Stomach (tissue), 9 donors: ENCODE measurements around the gene CD164L2. TPM values are rescaled to one million over a fixed set of nuclear protein-coding genes. Genes with fewer than 3 reads are reported as not detected.

Experiments used
- DNase-seq, 2 donors: peaks; one replicate each; pipeline versions ENCODE4 v3.0.0 to v3.0.0-alpha.2; 2013 to 2019
- H3K27ac ChIP-seq, 5 donors: fragments of 200-600 bp in 4 of 5; sonication (generic) in 4 of 5; one replicate each; pipeline ENCODE4 v1.5.1; 2013 to 2019; ENCODE audit warnings: mild to moderate bottlenecking in 1 of 5, moderate library complexity in 1 of 5
- H3K27me3 ChIP-seq, 3 donors: fragments of 200-600 bp; sonication (generic); one replicate each; pipeline ENCODE4 v1.5.1; 2017 to 2019; ENCODE audit warnings: mixed run types in 1 of 3
- H3K36me3 ChIP-seq, 4 donors: fragments of 200-600 bp; sonication (generic); 1 replicate in 3 of 4; 2 replicates in 1 of 4; pipeline ENCODE4 v1.5.1; 2016 to 2019
- H3K4me1 ChIP-seq, 4 donors: fragments of 200-600 bp; sonication (generic); one replicate each; pipeline ENCODE4 v1.5.1; 2016 to 2019
- H3K4me3 ChIP-seq, 4 donors: fragments of 200-600 bp; sonication (generic) in 3 of 4; one replicate each; pipeline ENCODE4 v1.5.1; 2016 to 2019; ENCODE audit warnings: mild to moderate bottlenecking in 1 of 4
- H3K9me3 ChIP-seq, 4 donors: fragments of 200-600 bp; sonication (generic); one replicate each; pipeline ENCODE4 v1.5.1; 2016 to 2019
- EP300 ChIP-seq: sonication (generic); formaldehyde crosslinking; IDR thresholded peaks from one replicate; pipeline ENCODE4 v1.6.1; 2017; ENCODE audit warnings: antibody characterized with exemption
- POLR2A ChIP-seq, 4 donors: fragments of 450-650 bp; IDR thresholded peaks; one replicate each; pipeline ENCODE4 v1.6.1; 2016; ENCODE audit warnings: antibody characterized with exemption in 4 of 4, control low read depth in 2 of 4, mild to moderate bottlenecking in 1 of 4, moderate library complexity in 1 of 4
- POLR2AphosphoS5 ChIP-seq, 3 donors: sonication (generic); formaldehyde crosslinking; IDR thresholded peaks; one replicate each; pipeline ENCODE4 v1.6.1; 2016; ENCODE audit warnings: antibody characterized with exemption in 3 of 3
- WGBS, 5 donors: extraction: QIAGEN DNeasy Blood & Tissue Kit in 3 of 5; methylation state at CpG; one replicate each; pipeline versions ENCODE4 v1.1.5 to v1.1.7; 2013 to 2018; 5-methylcytosine and 5-hydroxymethylcytosine counted together
- intact Hi-C: fragments of 100-400 bp; cut with DNase I; formaldehyde crosslinking; loops from one replicate; pipeline ENCODE4 v1.15.1; 2023; ENCODE audit warnings: low total_unique reads
- polyA plus RNA-seq, 3 donors: library from polyadenylated mRNA; stranded (reverse); fragments of 200-250 nt; gene quantifications; one replicate each; pipeline ENCODE4 v1.2.3, GENCODE V29; 2013
- total RNA-seq, 5 donors: library from RNA; depleted of rRNA; stranded (reverse); fragments of >200 nt; gene quantifications; one replicate each; pipeline versions ENCODE4 v1.1.0 to v1.2.3, GENCODE V29; 2014 to 2016
- TF ChIP-seq, protein P1 (sequence below), 7 experiments: fragments of 450-650 bp in 4 of 7; fragments of 200-600 bp in 3 of 7; sonication (generic) in 3 of 7; IDR thresholded peaks; one replicate each; pipeline ENCODE4 v1.5.1; 2016 to 2019; ENCODE audit warnings: antibody characterized with exemption in 7 of 7, control low read depth in 2 of 7, mild to moderate bottlenecking in 1 of 7
- donor health status: healthy with polysubstance abuse.
- donor health status: Bipolar disorder and iron deficiency.
- donor health status: healthy.

The CD164L2 gene
- total and polyA plus RNA-seq, 8 donors: 1.5 to 8.7 TPM; not detected in 6

DNA sequence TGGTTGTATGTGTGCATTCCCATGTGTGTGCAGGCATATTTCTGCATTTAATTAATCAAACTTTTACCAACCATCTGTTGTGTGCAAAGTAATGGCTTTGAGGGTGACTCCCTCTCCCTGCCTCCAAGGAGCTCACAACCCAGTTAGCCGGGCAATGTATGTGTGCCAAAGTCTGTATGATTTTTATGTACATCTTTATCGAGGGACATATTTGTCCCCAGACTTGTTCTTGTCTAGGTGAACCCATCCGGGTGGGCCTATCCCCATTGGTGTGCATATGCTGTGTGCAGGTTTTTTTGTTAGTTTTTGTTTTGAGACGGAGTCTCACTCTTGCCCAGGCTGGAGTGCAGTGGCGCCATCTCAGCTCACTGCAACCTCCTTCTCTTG is 39.5 kb downstream of the CD164L2 start:
- Histone ChIP-seq H3K36me3 (peaks cover 0 to 10% (median 4%) of the 10 kb centered on the region in 4 donors), H3K27me3 (no peaks in the 10 kb centered on the region), H3K9me3 (no peaks in the 10 kb centered on the region), H3K4me1 (peaks cover 0 to 48% (median 33%) of the 10 kb centered on the region in 4 donors), H3K27ac (peak overlapping the region; percentile 76 to 90 (median 87)), H3K4me3 (peak overlapping the region; percentile 43 to 61 (median 52))
- WGBS, 5 donors: 31 to 63% (median 40%) methylated on average over 5 of the region's 5 CpGs
- no peak for DNase-seq
- intact Hi-C loops: no loop called here
- TF ChIP-seq POLR2AphosphoS5 (IDR thresholded peaks at IDR 0.05): no peak
- TF ChIP-seq EP300: no peak
- TF ChIP-seq POLR2A (IDR thresholded peaks at IDR 0.05): no peak
- TF ChIP-seq, protein P1, sequence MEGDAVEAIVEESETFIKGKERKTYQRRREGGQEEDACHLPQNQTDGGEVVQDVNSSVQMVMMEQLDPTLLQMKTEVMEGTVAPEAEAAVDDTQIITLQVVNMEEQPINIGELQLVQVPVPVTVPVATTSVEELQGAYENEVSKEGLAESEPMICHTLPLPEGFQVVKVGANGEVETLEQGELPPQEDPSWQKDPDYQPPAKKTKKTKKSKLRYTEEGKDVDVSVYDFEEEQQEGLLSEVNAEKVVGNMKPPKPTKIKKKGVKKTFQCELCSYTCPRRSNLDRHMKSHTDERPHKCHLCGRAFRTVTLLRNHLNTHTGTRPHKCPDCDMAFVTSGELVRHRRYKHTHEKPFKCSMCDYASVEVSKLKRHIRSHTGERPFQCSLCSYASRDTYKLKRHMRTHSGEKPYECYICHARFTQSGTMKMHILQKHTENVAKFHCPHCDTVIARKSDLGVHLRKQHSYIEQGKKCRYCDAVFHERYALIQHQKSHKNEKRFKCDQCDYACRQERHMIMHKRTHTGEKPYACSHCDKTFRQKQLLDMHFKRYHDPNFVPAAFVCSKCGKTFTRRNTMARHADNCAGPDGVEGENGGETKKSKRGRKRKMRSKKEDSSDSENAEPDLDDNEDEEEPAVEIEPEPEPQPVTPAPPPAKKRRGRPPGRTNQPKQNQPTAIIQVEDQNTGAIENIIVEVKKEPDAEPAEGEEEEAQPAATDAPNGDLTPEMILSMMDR (IDR thresholded peaks at IDR 0.05): no peak

DNA sequence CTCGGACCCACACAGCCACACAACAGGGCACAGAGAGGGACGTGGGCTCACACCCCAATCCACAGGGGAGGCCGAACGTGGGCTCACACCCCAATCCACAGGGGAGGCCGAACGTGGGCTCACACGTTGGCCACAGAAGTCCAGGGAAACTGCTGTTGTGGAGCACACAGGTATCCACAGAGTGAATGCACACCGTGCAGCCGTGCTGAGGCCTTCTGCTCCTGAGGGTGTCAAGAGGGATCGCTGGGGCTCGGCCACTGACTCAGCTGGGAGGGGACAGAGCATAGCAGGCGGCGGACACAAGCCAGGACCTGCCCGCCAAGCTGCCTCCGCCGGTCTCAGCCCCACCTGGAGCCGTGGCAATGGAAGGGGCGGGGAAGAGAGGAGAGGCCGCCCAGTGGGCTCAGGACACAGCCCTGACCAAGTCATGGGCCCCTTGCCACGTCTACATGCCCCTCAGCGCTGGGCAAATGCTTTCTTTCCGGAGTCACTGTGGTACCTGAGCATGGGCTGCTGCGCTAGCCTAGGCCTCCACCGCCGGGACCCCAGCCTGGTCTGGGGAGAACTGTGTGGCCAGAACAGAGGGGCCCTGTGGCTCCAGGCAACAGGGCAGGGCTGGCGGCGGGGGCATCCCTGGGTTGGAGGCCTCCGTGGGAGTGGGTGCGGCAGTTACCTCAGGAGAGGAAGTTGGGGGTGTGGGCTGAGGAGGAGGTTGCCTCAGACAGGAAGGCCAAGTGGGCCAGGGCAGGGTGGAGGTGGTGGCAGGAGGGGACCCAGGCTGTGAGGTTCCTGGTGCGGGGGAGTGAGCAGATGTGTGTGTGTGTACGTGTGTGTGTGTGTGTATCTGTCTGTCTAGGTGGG is 40.1 kb downstream of the CD164L2 start:
- DNase-seq: peak; percentile 81 to 82
- Histone ChIP-seq H3K27me3 (no peaks in the 10 kb centered on the region), H3K9me3 (no peaks in the 10 kb centered on the region), H3K4me1 (peaks cover 0 to 47% (median 32%) of the 10 kb centered on the region in 4 donors), H3K4me3 (peak overlapping the region; percentile 43 to 61 (median 52)), H3K36me3 (peaks cover 0 to 13% (median 6%) of the 10 kb centered on the region in 4 donors), H3K27ac (peak overlapping the region; percentile 76 to 90 (median 87))
- intact Hi-C loops: no loop called here
- TF ChIP-seq, protein P1 (IDR thresholded peaks at IDR 0.05): no peak
- no peak for TF ChIP-seq EP300
- no peak for TF ChIP-seq POLR2A (IDR thresholded peaks at IDR 0.05)
- TF ChIP-seq POLR2AphosphoS5 (IDR thresholded peaks at IDR 0.05): peak in 2 of 3 donors; percentile 44 to 58
- WGBS, 5 donors: 14 to 44% (median 19%) methylated on average over 11 to 31 of the region's 31 CpGs

DNA sequence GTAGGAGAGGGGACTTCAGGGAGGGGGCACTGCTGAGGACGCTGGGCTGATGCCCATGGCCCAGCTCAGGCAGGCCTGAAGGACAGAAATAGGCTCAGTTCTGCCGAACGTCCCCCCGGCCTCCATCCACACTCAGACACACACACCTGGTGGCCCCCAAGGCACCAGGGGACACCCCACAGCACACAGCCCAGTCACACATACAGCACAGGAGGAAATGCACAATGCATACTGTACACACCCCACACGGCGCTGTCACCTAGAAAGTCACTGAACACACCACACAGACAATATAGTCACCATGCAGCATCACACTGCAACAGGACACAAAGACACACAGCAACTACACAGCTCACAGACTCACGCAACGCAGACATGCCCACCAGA is 40.7 kb downstream of the CD164L2 start:
- Histone ChIP-seq H3K27ac (peak overlapping the region; percentile 76 to 90 (median 87)), H3K36me3 (peaks cover 0 to 15% (median 9%) of the 10 kb centered on the region in 4 donors), H3K4me3 (peak overlapping the region; percentile 43 to 61 (median 52)), H3K9me3 (no peaks in the 10 kb centered on the region), H3K4me1 (peaks cover 0 to 44% (median 29%) of the 10 kb centered on the region in 4 donors), H3K27me3 (no peaks in the 10 kb centered on the region)
- whole genome bisulfite sequencing, 5 donors: 18 to 49% (median 25%) methylated on average over 4 to 8 of the region's 8 CpGs
- DNase-seq: peak in 1 of 2 donors; percentile 54
- TF ChIP-seq, protein P1 (IDR thresholded peaks at IDR 0.05): no peak
- TF ChIP-seq POLR2AphosphoS5 (IDR thresholded peaks at IDR 0.05): no peak
- TF ChIP-seq EP300: no peak
- no peak for TF ChIP-seq POLR2A (IDR thresholded peaks at IDR 0.05)
- intact Hi-C loops: no loop called here

DNA sequence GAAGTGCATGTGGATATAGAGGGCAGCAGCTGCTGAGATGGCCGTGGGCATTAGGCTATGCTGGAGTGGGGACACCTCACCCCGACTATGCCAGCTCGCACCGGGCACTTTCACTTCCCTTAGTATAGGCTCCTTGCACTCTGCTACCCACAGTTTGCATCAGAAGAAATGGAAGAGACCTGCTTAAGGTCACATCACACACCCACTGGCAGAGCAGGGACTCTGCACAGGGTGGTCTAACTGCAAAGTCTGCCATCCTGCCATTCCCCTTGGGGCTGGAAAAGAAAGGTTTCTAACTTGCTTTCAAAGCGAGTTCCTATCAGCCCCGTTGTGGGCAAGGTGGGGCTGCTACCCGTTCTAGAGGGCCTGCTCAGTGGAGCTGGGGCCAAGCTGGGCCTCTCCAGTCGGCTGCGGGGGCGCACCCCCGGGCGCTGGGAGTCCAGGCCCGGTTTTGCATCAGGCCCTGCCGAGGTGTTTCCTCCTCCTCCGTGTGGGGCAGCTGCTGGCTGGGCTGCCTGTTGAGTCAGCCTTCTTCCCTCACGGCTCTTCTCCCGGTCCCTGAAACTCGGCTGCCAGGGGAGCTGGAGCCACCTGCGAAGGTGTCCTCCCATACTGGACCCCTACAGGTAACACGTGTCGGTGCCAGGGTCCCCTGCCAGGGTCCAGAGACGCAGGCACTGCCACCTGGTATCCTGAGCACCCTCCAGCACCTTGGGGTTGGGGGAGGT is 41.4 kb downstream of the CD164L2 start, which contains the start of gene SYTL1:
TSS of gene SYTL1 (plus strand) at position 498 of the 728 bp plus-strand sequence. CDS start 3,313 bp downstream, outside the sequence.
- Histone ChIP-seq H3K27me3 (no peaks in the 10 kb centered on the region), H3K4me1 (peaks cover 0 to 38% (median 27%) of the 10 kb centered on the region in 4 donors), H3K27ac (peak within 1 kb of the TSS; percentile 76 to 90 (median 87)), H3K4me3 (peak within 1 kb of the TSS; percentile 43 to 61 (median 52)), H3K9me3 (no peaks in the 10 kb centered on the region), H3K36me3 (peaks cover 0 to 22% (median 16%) of the 10 kb centered on the region in 4 donors)
- WGBS, 5 donors: 17 to 40% (median 17%) methylated on average over 2 to 22 of the region's 22 CpGs
- peak; percentile 82 to 88 for DNase-seq
- peak in 2 of 3 donors; percentile 65 to 74 for TF ChIP-seq POLR2AphosphoS5 (IDR thresholded peaks at IDR 0.05)
- no peak for TF ChIP-seq POLR2A (IDR thresholded peaks at IDR 0.05)
- TF ChIP-seq EP300: no peak
- TF ChIP-seq, protein P1 (IDR thresholded peaks at IDR 0.05): no peak
- intact Hi-C loops: no loop called here
